OCI-LY1 (cell line): ENCODE data around the gene ANKRD13C.

Source experiments
- CTCF ChIP-seq: fragments of 200-600 bp; sonication (generic), shearing (Covaris generic); IDR thresholded peaks from 2 replicates; pipeline ENCODE4 v1.5.1; 2017; ENCODE audit warnings: mild to moderate bottlenecking, antibody characterized with exemption, low read length, moderate library complexity, mixed read lengths
- EZH2 ChIP-seq: fragments of 200-600 bp; sonication (generic), shearing (Covaris generic); IDR thresholded peaks from 2 replicates; pipeline ENCODE4 v1.8.0; 2017; ENCODE audit warnings: borderline replicate concordance, mixed run types, mild to moderate bottlenecking, antibody characterized with exemption, low read length, moderate library complexity, mixed read lengths

GRCh38 chr1:70333245-70333644, 21.3 kb downstream of the ANKRD13C start:
- no peak for TF ChIP-seq CTCF
- TF ChIP-seq EZH2, result no peak
